Activated CD8-positive, alpha-beta T cell treated with anti-CD3 and anti-CD28 coated beads for 36 hours (primary cell): ENCODE data around the gene RANBP2. TPM values are rescaled to one million over a fixed set of nuclear protein-coding genes. Genes with fewer than 3 reads are reported as not detected.
A peak's percentile ranks its signal among the peaks of the same experiment; 100 is the strongest.
"Not testable (repeated sequence)": the region's sequence is repeated elsewhere in the genome, so short reads cannot be mapped to it uniquely, and the experiment has no call there.

Source experiments
- ATAC-seq: fragments of 200-7000 bp; cut with Tn5 transposase; one replicate; pipeline ENCODE4 v1.10.0; 2021; ENCODE audit warnings: mild to moderate bottlenecking, moderate library complexity
- CTCF ChIA-PET: fragments of 350-600 bp; sonication (Branson Sonifier 250); formaldehyde crosslinking; loops from one replicate; lab custom pipeline; 2021; ENCODE audit warnings: antibody characterized with exemption; lab: Charles Lee
- POLR2A ChIA-PET: fragments of 350-600 bp; sonication (Branson Sonifier 250); formaldehyde crosslinking; loops from one replicate; lab custom pipeline; 2021; ENCODE audit warnings: antibody characterized with exemption; lab: Charles Lee
- DNase-seq: peaks from one replicate; pipeline ENCODE4 v3.0.0-alpha.2; 2020
- H3K27ac Mint-ChIP-seq: one replicate; pipeline ENCODE4 v1.8.0; 2021; ENCODE audit warnings: mild to moderate bottlenecking, mixed read lengths
- H3K27me3 Mint-ChIP-seq: one replicate; pipeline ENCODE4 v1.8.0; 2021; ENCODE audit warnings: mixed read lengths
- H3K36me3 Mint-ChIP-seq: one replicate; pipeline ENCODE4 v1.8.0; 2021; ENCODE audit warnings: low read depth, mixed read lengths
- H3K4me1 Mint-ChIP-seq: one replicate; pipeline ENCODE4 v1.8.0; 2021; ENCODE audit warnings: low read depth, mixed read lengths
- H3K4me3 Mint-ChIP-seq: one replicate; pipeline ENCODE4 v1.8.0; 2021; ENCODE audit warnings: mild to moderate bottlenecking, moderate library complexity, mixed read lengths
- H3K9me3 Mint-ChIP-seq: one replicate; pipeline ENCODE4 v1.8.0; 2021; ENCODE audit warnings: mixed read lengths
- intact Hi-C: fragments of 100-400 bp; cut with micrococcal nuclease; formaldehyde crosslinking; loops from one replicate; pipeline ENCODE4 v1.10.0; 2022
- total RNA-seq, 2 experiments: library from RNA; stranded (reverse); gene quantifications; one replicate each; pipeline ENCODE4 v1.2.3, GENCODE V29; 2021
- TF ChIP-seq, protein P1 (sequence below): fragments of 200-600 bp; IDR thresholded peaks from one replicate; pipeline ENCODE4 v1.8.0; 2022; ENCODE audit warnings: antibody characterized with exemption, mild to moderate bottlenecking

RANBP2 gene
- total RNA-seq, 2 experiments from 2014 or later, result 69.6 to 71.3 TPM

- H3K27ac Mint-ChIP-seq, H3K9me3 Mint-ChIP-seq, CTCF ChIA-PET, intact Hi-C loops, H3K27me3 Mint-ChIP-seq, H3K4me1 Mint-ChIP-seq, ATAC-seq, H3K4me3 Mint-ChIP-seq, DNase-seq: not testable (repeated sequence)
- H3K36me3 Mint-ChIP-seq, result peaks cover 16% of the 10 kb centered on the region
- POLR2A ChIA-PET, result interaction anchor here (1.1 kb wide), 1 partner anchor 39 kb away, joined by 3 read pairs; the partner anchor contains the start of gene RANBP2
These were observed 38.7 kb downstream of the RANBP2 start for GRCh38 chr2:108757973-108758372.

GRCh38 chr2:108762618-108763017 lies 43.3 kb downstream of the RANBP2 start:
- peaks cover 43% of the 10 kb centered on the region for H3K36me3 Mint-ChIP-seq
- H3K4me1 Mint-ChIP-seq, result peaks cover 12% of the 10 kb centered on the region
- H3K27me3 Mint-ChIP-seq, DNase-seq, H3K9me3 Mint-ChIP-seq, intact Hi-C loops, POLR2A ChIA-PET, H3K27ac Mint-ChIP-seq, ATAC-seq, H3K4me3 Mint-ChIP-seq: not testable (repeated sequence)
- CTCF ChIA-PET, result interaction anchor here (1.1 kb wide), 1 partner anchor 178 kb away, joined by 3 read pairs; no protein-coding TSS in a partner anchor

GRCh38 chr2:108766671-108767070 lies 47.4 kb downstream of the RANBP2 start:
- ATAC-seq, DNase-seq, H3K4me3 Mint-ChIP-seq, H3K27me3 Mint-ChIP-seq, H3K9me3 Mint-ChIP-seq, CTCF ChIA-PET, intact Hi-C loops, H3K27ac Mint-ChIP-seq, POLR2A ChIA-PET: not testable (repeated sequence)
- H3K4me1 Mint-ChIP-seq, result peaks cover 12% of the 10 kb centered on the region
- H3K36me3 Mint-ChIP-seq, result peaks cover 52% of the 10 kb centered on the region

GRCh38 chr2:108767859-108768258 lies 48.6 kb downstream of the RANBP2 start:
- ATAC-seq, DNase-seq, CTCF ChIA-PET, H3K27ac Mint-ChIP-seq, POLR2A ChIA-PET, H3K4me3 Mint-ChIP-seq, intact Hi-C loops, H3K27me3 Mint-ChIP-seq, H3K9me3 Mint-ChIP-seq: not testable (repeated sequence)
- Mint-ChIP-seq H3K36me3 (peaks cover 61% of the 10 kb centered on the region), H3K4me1 (peaks cover 12% of the 10 kb centered on the region)

DNA sequence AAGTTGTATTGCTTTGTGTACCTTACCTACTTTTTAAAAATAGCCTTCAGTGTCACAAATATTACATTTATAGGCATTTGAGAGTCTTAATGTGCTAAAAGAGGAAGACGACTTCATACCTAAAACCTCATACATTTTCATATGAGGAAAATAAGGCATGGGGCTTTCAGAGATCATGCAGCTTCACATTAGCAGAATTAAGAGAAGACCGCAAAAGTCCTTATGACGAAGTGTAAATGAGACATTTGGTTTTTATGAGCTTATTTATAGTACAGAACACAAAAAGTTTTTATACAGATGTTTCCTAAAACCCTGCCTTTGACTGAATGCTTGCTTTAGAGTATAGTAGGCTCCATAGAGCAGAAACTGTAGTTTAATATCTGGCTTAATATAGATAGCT lies 57.2 kb downstream of the RANBP2 start:
- intact Hi-C loops, result no loop called here
- POLR2A ChIA-PET, result no interaction called here
- Mint-ChIP-seq H3K4me3 (no peak overlapping the region), H3K4me1 (no peaks in the 10 kb centered on the region), H3K9me3 (no peaks in the 10 kb centered on the region), H3K27me3 (no peaks in the 10 kb centered on the region), H3K36me3 (peaks cover 32% of the 10 kb centered on the region), H3K27ac (no peak overlapping the region)
- TF ChIP-seq, protein P1, sequence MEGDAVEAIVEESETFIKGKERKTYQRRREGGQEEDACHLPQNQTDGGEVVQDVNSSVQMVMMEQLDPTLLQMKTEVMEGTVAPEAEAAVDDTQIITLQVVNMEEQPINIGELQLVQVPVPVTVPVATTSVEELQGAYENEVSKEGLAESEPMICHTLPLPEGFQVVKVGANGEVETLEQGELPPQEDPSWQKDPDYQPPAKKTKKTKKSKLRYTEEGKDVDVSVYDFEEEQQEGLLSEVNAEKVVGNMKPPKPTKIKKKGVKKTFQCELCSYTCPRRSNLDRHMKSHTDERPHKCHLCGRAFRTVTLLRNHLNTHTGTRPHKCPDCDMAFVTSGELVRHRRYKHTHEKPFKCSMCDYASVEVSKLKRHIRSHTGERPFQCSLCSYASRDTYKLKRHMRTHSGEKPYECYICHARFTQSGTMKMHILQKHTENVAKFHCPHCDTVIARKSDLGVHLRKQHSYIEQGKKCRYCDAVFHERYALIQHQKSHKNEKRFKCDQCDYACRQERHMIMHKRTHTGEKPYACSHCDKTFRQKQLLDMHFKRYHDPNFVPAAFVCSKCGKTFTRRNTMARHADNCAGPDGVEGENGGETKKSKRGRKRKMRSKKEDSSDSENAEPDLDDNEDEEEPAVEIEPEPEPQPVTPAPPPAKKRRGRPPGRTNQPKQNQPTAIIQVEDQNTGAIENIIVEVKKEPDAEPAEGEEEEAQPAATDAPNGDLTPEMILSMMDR, result no peak
- ATAC-seq (no peak), DNase-seq (no peak)
- CTCF ChIA-PET, result no interaction called here

DNA sequence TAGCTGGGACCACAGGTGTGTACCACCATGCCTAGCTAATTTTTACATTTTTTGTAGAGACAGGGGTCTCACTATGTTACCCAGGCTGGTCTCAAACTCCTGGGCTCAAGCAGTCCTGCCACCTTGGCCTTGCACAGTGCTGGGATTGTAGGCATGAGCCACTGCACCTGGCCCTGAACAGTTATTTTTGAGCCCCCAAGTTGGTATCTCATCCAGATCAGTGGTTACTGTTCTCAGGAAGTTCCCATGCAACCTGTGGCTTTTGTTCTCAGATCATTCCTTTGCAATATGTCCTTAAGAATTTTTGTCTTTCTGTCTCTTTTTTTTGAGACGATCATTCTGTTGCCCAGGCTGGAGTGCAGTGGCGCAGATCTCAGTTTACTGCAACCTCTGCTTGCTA lies 59.6 kb downstream of the RANBP2 start:
- ChIA-PET CTCF (no interaction called here), POLR2A (no interaction called here)
- no peaks in the 10 kb centered on the region for H3K4me1 Mint-ChIP-seq
- peak overlapping the region; percentile 63 for H3K27ac Mint-ChIP-seq
- peaks cover 31% of the 10 kb centered on the region for H3K36me3 Mint-ChIP-seq
- H3K4me3 Mint-ChIP-seq, result no peak overlapping the region
- H3K9me3 Mint-ChIP-seq, result no peaks in the 10 kb centered on the region
- ATAC-seq (no peak), DNase-seq (no peak)
- H3K27me3 Mint-ChIP-seq, result no peaks in the 10 kb centered on the region
- intact Hi-C loops, result no loop called here
- TF ChIP-seq, protein P1, result no peak

GRCh38 chr2:108786008-108786353 lies 66.7 kb downstream of the RANBP2 start:
- ATAC-seq, result no peak
- POLR2A ChIA-PET, result no interaction called here

More at GRCh38 chr2:108786008-108786353, 66.7 kb downstream of the RANBP2 start:
- H3K4me3 Mint-ChIP-seq, result peak overlapping the region; percentile 90
- DNase-seq, result no peak
- H3K36me3 Mint-ChIP-seq, result peaks cover 25% of the 10 kb centered on the region
- intact Hi-C loops, result no loop called here
- H3K4me1 Mint-ChIP-seq, result peaks cover 19% of the 10 kb centered on the region
- CTCF ChIA-PET, result interaction anchor here (0.8 kb wide), 1 partner anchor 68 kb away, joined by 3 read pairs; no protein-coding TSS in a partner anchor
- H3K27ac Mint-ChIP-seq, result peak overlapping the region; percentile 94
- TF ChIP-seq, protein P1, result no peak
- H3K9me3 Mint-ChIP-seq, result no peaks in the 10 kb centered on the region
- no peaks in the 10 kb centered on the region for H3K27me3 Mint-ChIP-seq
